Thymus (tissue), 11 donors: ENCODE results near the gene GSKIP. TPM values are rescaled to one million over a fixed set of nuclear protein-coding genes. Genes with fewer than 3 reads are reported as not detected.

Experiments used
- DNase-seq, 9 donors: peaks; one replicate each; pipeline ENCODE4 v3.0.0-alpha.2; 2013; ENCODE audit warnings: low spot score in 9 of 9, low read depth in 6 of 9, missing footprints in 1 of 9
- H3K27ac ChIP-seq, 2 donors: one replicate each; pipeline ENCODE4 v1.5.1; 2013; ENCODE audit warnings: control low read depth in 1 of 2, low read depth in 1 of 2, low read length in 1 of 2, mild to moderate bottlenecking in 1 of 2, moderate library complexity in 1 of 2
- H3K27me3 ChIP-seq, 2 donors: one replicate each; pipeline ENCODE4 v1.5.1; 2013; ENCODE audit warnings: low read length in 1 of 2; ENCODE audit not compliant: control insufficient read depth in 2 of 2, insufficient read depth in 1 of 2
- H3K36me3 ChIP-seq, 2 donors: one replicate each; pipeline ENCODE4 v1.5.1; 2013; ENCODE audit warnings: low read length in 1 of 2, mild to moderate bottlenecking in 1 of 2, moderate library complexity in 1 of 2; ENCODE audit not compliant: control insufficient read depth in 2 of 2, insufficient read depth in 2 of 2
- H3K4me1 ChIP-seq, 2 donors: one replicate each; pipeline ENCODE4 v1.5.1; 2013; ENCODE audit warnings: low read length in 2 of 2; ENCODE audit not compliant: control insufficient read depth in 2 of 2, insufficient read depth in 2 of 2
- H3K4me3 ChIP-seq, 2 donors: one replicate each; pipeline ENCODE4 v1.5.1; 2013; ENCODE audit warnings: low read length in 2 of 2, control low read depth in 1 of 2, mild to moderate bottlenecking in 1 of 2
- H3K9me3 ChIP-seq, 2 donors: one replicate each; pipeline ENCODE4 v1.5.1; 2013; ENCODE audit warnings: low read length in 1 of 2, mild to moderate bottlenecking in 1 of 2; ENCODE audit not compliant: control insufficient read depth in 2 of 2, insufficient read depth in 1 of 2
- WGBS: extraction: QIAGEN DNeasy Blood & Tissue Kit; methylation state at CpG from one replicate; pipeline ENCODE4 v1.1.7; 2013; 5-methylcytosine and 5-hydroxymethylcytosine counted together
- polyA plus RNA-seq: library from polyadenylated mRNA; stranded (reverse); fragments of 200-250 nt; gene quantifications from one replicate; pipeline ENCODE4 v1.2.3, GENCODE V29; 2013
- total RNA-seq: library from RNA; stranded (reverse); fragments of 120-200 nt; gene quantifications from one replicate; pipeline ENCODE4 v1.2.4, GENCODE V29; 2013
- donor health status: healthy.

The GSKIP gene
- total and polyA plus RNA-seq, 2 donors: 20.8 to 23.8 TPM

DNA sequence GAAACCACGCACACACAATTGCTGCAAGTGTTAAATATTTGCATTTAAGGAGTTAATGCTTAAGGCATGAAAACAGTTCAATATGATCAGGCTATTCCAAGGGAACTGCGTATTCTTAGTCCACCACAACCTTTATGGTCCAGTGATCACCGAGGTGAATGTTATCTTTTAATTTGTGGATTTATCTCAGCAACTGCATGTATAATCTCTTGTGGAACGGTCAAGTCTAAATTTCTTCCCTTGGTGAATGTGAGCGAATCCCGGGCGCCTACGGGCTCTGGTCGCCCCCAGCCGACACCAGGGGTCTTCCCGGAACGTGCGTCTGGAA lies 27.6 kb downstream of the GSKIP start:
- Histone ChIP-seq H3K4me1 (peaks cover 2 to 10% of the 10 kb centered on the region in 2 donors), H3K27me3 (peaks cover 0 to 18% of the 10 kb centered on the region in 2 donors), H3K36me3 (peaks cover 0 to 4% of the 10 kb centered on the region in 2 donors), H3K27ac (no peak overlapping the region), H3K9me3 (no peaks in the 10 kb centered on the region), H3K4me3 (peak overlapping the region; percentile 53 to 74)
- WGBS: 6% methylated on average over 13 of the region's 13 CpGs
- DNase-seq: no peak

DNA sequence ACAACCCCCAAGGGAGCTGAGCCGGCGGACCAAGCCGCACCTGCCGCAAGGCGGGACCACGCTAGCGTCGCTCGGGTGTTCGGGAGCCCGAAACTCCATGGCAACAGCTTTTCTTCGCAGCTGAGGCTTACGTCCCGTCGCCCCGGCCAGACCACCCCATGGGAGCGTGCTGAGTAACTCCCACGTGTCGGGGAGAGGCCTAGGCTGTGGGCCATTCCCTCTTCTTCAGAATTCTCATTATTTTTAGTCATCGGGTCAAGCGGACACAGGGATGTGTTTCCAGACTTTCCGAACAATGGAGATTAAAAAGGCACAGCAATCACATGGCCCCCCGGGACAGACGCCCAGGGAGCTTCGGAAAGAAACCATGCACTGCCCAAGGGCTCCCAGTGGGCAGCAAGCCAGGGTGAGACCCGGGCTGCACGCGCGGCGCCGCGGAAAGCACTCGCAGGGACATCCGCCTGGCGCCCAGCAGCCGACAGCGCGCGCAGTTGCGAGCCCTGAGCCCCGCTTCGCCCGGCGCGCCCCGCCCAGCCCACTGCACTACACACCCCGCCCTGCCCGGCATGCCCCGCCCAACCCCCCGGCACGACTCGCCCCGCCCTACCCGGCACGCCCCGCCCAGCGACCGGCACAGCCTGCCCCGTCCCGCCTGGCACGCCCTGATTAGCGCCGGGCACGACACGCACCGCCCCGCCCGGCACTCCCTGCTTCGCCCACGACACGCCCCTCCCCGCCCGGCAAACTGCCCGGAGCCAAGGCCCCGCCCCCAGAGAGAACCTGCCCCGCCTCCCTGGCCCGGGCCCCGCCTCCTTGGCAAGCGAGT lies 28.2 kb downstream of the GSKIP start:
- Histone ChIP-seq H3K9me3 (no peaks in the 10 kb centered on the region), H3K27me3 (peaks cover 0 to 18% of the 10 kb centered on the region in 2 donors), H3K4me3 (peak overlapping the region; percentile 53 to 74), H3K36me3 (peaks cover 0 to 3% of the 10 kb centered on the region in 2 donors), H3K4me1 (peaks cover 2 to 10% of the 10 kb centered on the region in 2 donors), H3K27ac (peak overlapping the region; percentile 60 to 68)
- peak; percentile 70 to 97 (median 94) for DNase-seq
- under 1% methylated on average over 78 of the region's 79 CpGs for WGBS

DNA sequence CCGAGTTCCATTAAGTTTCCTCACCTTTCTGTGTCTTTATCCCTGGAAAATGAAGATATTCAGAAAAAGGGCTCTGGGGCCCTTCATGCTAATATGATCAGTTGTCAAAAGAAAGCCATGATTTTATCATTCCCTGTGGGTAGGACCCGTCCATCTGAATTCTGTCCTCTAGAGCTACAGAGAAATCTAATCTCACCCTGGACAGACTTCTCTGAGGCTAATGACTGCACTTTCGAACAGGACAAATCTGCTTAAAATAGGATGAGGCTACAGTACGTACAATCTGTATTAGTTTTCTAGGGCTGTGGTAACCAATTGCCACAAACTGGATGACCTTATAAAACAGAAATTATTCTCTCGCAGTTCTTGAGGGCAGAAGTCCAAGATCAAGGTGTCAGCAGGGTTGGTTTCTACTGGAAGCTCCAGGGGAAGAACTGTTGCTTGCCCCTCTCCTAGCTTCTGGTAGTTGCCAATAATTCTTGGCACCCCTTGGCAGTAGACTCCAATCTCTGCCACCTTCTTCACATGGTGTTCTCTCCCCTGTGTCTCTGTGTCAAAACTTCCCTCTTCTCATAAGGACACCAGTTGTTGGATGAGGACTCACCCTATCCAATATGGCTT lies 29.9 kb downstream of the GSKIP start:
- no peak overlapping the region for H3K4me3 ChIP-seq
- no peak for DNase-seq
- peaks cover 2 to 10% of the 10 kb centered on the region in 2 donors for H3K4me1 ChIP-seq
- peaks cover 0 to 18% of the 10 kb centered on the region in 2 donors for H3K27me3 ChIP-seq
- H3K27ac ChIP-seq: no peak overlapping the region
- WGBS: 98% methylated on average over 5 of the region's 5 CpGs
- H3K9me3 ChIP-seq: no peaks in the 10 kb centered on the region
- no peaks in the 10 kb centered on the region for H3K36me3 ChIP-seq

DNA sequence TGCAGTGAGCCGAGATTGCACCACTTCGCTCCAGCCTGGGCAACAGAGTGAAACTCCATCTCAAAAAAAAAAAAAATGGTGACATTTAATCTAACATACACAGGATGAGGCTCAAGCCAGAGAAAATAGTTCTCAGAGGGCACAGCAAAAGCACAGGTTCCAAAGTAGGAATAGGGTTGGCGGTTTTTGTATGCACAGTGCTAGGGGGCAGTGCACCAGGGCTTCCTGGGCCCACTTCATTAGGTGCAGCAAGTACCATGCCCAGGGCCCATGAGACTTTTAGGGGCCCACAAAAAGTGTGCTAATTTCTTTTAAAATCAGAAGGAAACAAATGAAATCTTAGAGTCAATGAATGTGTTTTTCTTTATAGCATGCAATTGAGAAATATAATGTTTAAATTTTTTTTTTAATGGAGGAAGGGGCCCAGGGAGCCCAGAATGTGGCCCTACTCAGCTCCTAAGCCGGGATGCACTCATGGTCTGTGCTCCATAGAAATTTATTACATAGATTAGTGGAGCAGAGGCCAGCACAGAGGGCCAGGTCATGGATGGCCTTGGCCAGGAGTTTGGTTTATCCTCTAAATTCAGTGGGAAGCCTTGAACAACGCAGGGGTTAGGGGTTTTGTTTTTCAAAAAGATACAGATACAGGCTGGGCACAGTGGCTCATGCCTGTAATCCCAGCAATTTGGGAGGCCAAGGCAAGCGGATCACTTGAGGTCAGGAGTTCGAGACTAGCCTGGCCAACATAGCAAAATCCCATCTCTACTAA lies 30.9 kb downstream of the GSKIP start:
- WGBS: 97% methylated on average over 7 of the region's 7 CpGs
- Histone ChIP-seq H3K4me3 (no peak overlapping the region), H3K36me3 (no peaks in the 10 kb centered on the region), H3K9me3 (no peaks in the 10 kb centered on the region), H3K27ac (no peak overlapping the region), H3K4me1 (peaks cover 2 to 10% of the 10 kb centered on the region in 2 donors), H3K27me3 (peaks cover 0 to 20% of the 10 kb centered on the region in 2 donors)
- no peak for DNase-seq

DNA sequence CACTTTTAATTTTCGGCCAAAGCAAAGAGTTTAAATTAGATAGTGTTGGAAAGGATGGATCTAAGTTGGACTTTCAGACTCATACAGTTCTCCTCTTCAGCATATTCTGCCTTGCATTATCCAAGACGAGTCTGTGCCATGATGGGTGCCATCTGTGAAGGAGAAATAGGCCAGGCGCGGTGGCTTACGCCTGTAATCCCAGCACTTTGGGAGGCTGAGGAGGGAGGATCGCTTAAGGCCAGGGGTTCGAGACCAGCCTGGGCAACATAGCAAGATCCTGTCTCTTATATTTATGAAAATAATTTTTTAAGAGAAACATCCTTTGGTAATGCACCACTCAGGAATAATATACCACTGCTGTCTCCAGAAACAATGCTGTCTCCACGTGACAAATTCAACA lies 35.1 kb downstream of the GSKIP start:
- peaks cover 0 to 6% of the 10 kb centered on the region in 2 donors for H3K27me3 ChIP-seq
- no peak overlapping the region for H3K27ac ChIP-seq
- H3K36me3 ChIP-seq: no peaks in the 10 kb centered on the region
- WGBS: 96% methylated on average over 8 of the region's 8 CpGs
- H3K4me3 ChIP-seq: no peak overlapping the region
- no peak for DNase-seq
- no peaks in the 10 kb centered on the region for H3K4me1 ChIP-seq
- no peaks in the 10 kb centered on the region for H3K9me3 ChIP-seq

DNA sequence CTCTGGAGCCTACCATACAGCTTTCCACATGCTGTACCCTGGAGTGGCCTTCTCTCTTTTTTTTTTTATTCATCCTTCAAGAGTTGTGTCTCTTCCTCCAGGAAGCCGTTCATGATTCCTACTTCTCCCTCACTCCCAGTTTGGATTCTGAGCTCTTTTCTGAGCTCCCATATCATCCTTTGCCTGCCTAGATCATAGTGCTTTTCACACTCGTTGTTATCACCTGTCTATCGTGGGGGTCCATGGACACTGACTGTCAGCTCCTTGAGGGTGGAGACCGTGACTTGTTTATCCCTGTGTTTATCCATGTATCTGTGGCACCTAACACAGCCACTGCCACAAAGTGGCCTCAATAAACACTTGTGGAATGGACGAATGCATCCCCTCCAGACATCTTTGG lies 35.6 kb downstream of the GSKIP start:
- Histone ChIP-seq H3K4me3 (no peak overlapping the region), H3K36me3 (no peaks in the 10 kb centered on the region), H3K4me1 (no peaks in the 10 kb centered on the region), H3K27me3 (peaks cover 0 to 6% of the 10 kb centered on the region in 2 donors), H3K27ac (no peak overlapping the region), H3K9me3 (no peaks in the 10 kb centered on the region)
- 94% methylated on average over 5 of the region's 5 CpGs for WGBS
- no peak for DNase-seq

DNA sequence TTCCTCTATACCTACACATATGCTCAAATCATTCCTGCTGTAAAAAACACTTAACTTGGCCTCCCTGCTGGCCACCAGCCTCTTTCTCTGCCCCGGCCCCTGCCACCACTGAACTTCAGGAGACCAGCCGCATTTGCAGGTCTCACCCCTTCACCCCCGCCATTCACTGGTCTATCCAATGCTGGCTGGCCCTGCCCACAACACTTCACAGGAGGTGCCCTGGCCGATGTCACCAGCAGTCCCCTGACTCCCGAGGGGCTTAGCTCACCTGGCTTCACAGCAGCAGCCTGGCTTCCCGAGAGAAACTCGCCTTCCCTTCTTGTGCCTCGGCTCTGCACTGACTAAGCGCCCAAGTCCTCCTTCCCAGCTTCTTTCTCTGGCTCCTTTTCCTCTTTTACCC lies 36.1 kb downstream of the GSKIP start:
- Histone ChIP-seq H3K9me3 (no peaks in the 10 kb centered on the region), H3K4me1 (no peaks in the 10 kb centered on the region), H3K27me3 (peaks cover 0 to 6% of the 10 kb centered on the region in 2 donors), H3K4me3 (no peak overlapping the region), H3K27ac (no peak overlapping the region), H3K36me3 (no peaks in the 10 kb centered on the region)
- no peak for DNase-seq
- WGBS: 94% methylated on average over 9 of the region's 9 CpGs

DNA sequence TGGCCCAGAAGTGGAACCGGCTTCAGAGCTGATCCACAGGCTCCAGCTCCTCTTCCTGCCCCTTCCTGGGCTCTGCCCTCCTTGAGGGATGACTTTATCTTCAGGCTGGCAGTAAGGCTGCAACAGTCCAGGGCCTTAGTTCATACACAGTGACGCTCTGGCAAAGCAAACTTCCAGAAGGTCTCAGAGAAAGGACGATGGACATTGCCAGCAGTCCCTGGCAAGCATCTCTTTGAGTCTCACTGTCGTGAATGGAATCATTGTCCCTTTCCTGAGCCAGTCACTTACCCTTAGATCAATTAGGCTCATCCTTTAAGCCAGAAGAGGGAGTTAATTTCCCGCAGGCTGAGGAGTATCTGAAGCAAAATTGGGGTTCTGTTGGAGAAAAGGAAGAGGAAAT lies 37.2 kb downstream of the GSKIP start:
- no peak for DNase-seq
- 98% methylated on average over 5 of the region's 5 CpGs for WGBS
- H3K27me3 ChIP-seq: peaks cover 0 to 6% of the 10 kb centered on the region in 2 donors

DNA sequence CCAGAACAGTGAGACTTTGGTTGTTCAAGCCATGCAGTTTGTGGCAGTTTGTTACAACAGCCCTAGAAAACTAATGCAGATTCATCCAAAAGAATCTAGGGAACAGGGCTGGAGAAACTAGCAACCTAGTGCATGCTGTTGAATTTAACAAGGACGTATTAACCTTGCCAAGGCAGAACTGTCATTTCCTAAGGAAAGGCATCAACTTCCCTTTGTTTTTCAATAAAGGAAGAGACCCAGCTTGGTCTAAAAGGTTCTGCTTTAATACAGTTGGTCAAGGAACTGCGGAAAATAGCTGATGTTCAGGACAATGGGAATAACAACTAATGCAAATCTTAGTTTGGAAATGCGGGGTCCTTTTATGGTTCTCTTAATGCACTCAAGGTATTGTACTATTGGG lies 40.1 kb downstream of the GSKIP start:
- DNase-seq: no peak
- WGBS: 85% methylated on average over 3 of the region's 3 CpGs
- peaks cover 0 to 6% of the 10 kb centered on the region in 2 donors for H3K27me3 ChIP-seq

More for the DNA sequence above, 37.2 kb downstream of the GSKIP start:
- no peaks in the 10 kb centered on the region for H3K4me1 ChIP-seq
- H3K36me3 ChIP-seq: no peaks in the 10 kb centered on the region
- no peak overlapping the region for H3K4me3 ChIP-seq
- H3K27ac ChIP-seq: no peak overlapping the region
- no peaks in the 10 kb centered on the region for H3K9me3 ChIP-seq

More for the DNA sequence above, 40.1 kb downstream of the GSKIP start:
- H3K9me3 ChIP-seq: no peaks in the 10 kb centered on the region
- no peak overlapping the region for H3K4me3 ChIP-seq
- H3K36me3 ChIP-seq: no peaks in the 10 kb centered on the region
- no peak overlapping the region for H3K27ac ChIP-seq
- H3K4me1 ChIP-seq: no peaks in the 10 kb centered on the region
